Liver (tissue), 9 donors: Measurements from ENCODE around the gene GFY. TPM values are rescaled to one million over a fixed set of nuclear protein-coding genes. Genes with fewer than 3 reads are reported as not detected.

Experiments
- DNase-seq: peaks from one replicate; pipeline ENCODE4 v3.0.0-alpha.2; 2017; ENCODE audit warnings: low spot score
- H3K27ac ChIP-seq, 2 donors: one replicate each; pipeline ENCODE4 v1.7.0; 2013; ENCODE audit warnings: inconsistent platforms in 2 of 2, low read length in 2 of 2, control low read depth in 1 of 2, low read depth in 1 of 2, mild to moderate bottlenecking in 1 of 2
- H3K27me3 ChIP-seq, 4 donors: one replicate each; pipeline versions ENCODE4 v1.6.1 to v1.7.0; 2013; ENCODE audit warnings: low read length in 3 of 4, inconsistent platforms in 1 of 4, mild to moderate bottlenecking in 1 of 4, moderate library complexity in 1 of 4; ENCODE audit not compliant: control insufficient read depth in 4 of 4, insufficient read depth in 4 of 4
- H3K36me3 ChIP-seq, 4 donors: one replicate each; pipeline versions ENCODE4 v1.6.1 to v1.7.0; 2013; ENCODE audit warnings: low read length in 3 of 4, mild to moderate bottlenecking in 3 of 4, low read depth in 1 of 4, moderate library complexity in 1 of 4; ENCODE audit not compliant: control insufficient read depth in 4 of 4, insufficient read depth in 3 of 4
- H3K4me1 ChIP-seq, 4 donors: one replicate each; pipeline versions ENCODE4 v1.6.1 to v1.7.0; 2013; ENCODE audit warnings: low read length in 3 of 4, mild to moderate bottlenecking in 3 of 4, moderate library complexity in 1 of 4; ENCODE audit not compliant: control insufficient read depth in 4 of 4, insufficient read depth in 4 of 4
- H3K4me3 ChIP-seq, 3 donors: one replicate each; pipeline versions ENCODE4 v1.6.1 to v1.7.0; 2013; ENCODE audit warnings: low read length in 3 of 3, control low read depth in 1 of 3, low read depth in 1 of 3, mild to moderate bottlenecking in 1 of 3
- H3K9ac ChIP-seq, 2 donors: one replicate each; pipeline ENCODE4 v1.7.0; 2013; ENCODE audit warnings: low read length in 2 of 2, mild to moderate bottlenecking in 2 of 2, moderate library complexity in 2 of 2, control low read depth in 1 of 2, low read depth in 1 of 2
- H3K9me3 ChIP-seq, 4 donors: one replicate each; pipeline versions ENCODE4 v1.6.1 to v1.7.0; 2013; ENCODE audit warnings: low read length in 3 of 4; ENCODE audit not compliant: control insufficient read depth in 4 of 4
- FOXA1 ChIP-seq: IDR thresholded peaks from 2 replicates; pipeline ENCODE4 v1.6.1; 2016; ENCODE audit warnings: antibody characterized with exemption
- FOXA2 ChIP-seq: IDR thresholded peaks from 2 replicates; pipeline ENCODE4 v1.6.1; 2016; ENCODE audit warnings: antibody characterized with exemption
- GABPA ChIP-seq, 2 donors: IDR thresholded peaks in 1 of 2; conservative IDR thresholded peaks in 1 of 2; 2 replicates each; pipeline ENCODE4 v1.6.1; 2016; ENCODE audit warnings: antibody characterized with exemption in 2 of 2, mild to moderate bottlenecking in 1 of 2, moderate library complexity in 1 of 2
- HNF4A ChIP-seq, 2 donors: conservative IDR thresholded peaks; 2 replicates each; pipeline ENCODE4 v1.6.1; 2016; ENCODE audit warnings: antibody characterized with exemption in 2 of 2, mild to moderate bottlenecking in 2 of 2
- HNF4G ChIP-seq: IDR thresholded peaks from 2 replicates; pipeline ENCODE4 v1.6.1; 2016; ENCODE audit warnings: antibody characterized with exemption
- JUND ChIP-seq, 2 donors: IDR thresholded peaks; 2 replicates each; pipeline ENCODE4 v1.6.1; 2016; ENCODE audit warnings: antibody characterized with exemption in 2 of 2
- NR2F2 ChIP-seq: IDR thresholded peaks from 2 replicates; pipeline ENCODE4 v1.6.1; 2016; ENCODE audit warnings: antibody characterized with exemption
- RAD21 ChIP-seq, 2 donors: IDR thresholded peaks; 2 replicates each; pipeline ENCODE4 v1.6.1; 2016; ENCODE audit warnings: antibody characterized with exemption in 2 of 2, mild to moderate bottlenecking in 2 of 2
- RXRA ChIP-seq, 2 donors: IDR thresholded peaks; 2 replicates each; pipeline ENCODE4 v1.6.1; 2017 to 2018; ENCODE audit warnings: antibody characterized with exemption in 2 of 2, mild to moderate bottlenecking in 1 of 2
- SP1 ChIP-seq: IDR thresholded peaks from 2 replicates; pipeline ENCODE4 v1.6.1; 2018; ENCODE audit warnings: antibody characterized with exemption, mild to moderate bottlenecking
- TAF1 ChIP-seq: conservative IDR thresholded peaks from 2 replicates; pipeline ENCODE4 v1.6.1; 2016; ENCODE audit warnings: antibody characterized with exemption, mild to moderate bottlenecking
- WGBS: extraction: QIAGEN DNeasy Blood & Tissue Kit; methylation state at CpG from one replicate; pipeline ENCODE4 v1.1.7; 2013; 5-methylcytosine and 5-hydroxymethylcytosine counted together
- polyA plus RNA-seq, 2 donors: library from polyadenylated mRNA; stranded (reverse) in 1 of 2; unstranded in 1 of 2; fragments of 200-250 nt in 1 of 2; fragments of >200 nt in 1 of 2; fragmentation: Nextera tagmentation in 1 of 2; extraction: Ambion mirVana in 1 of 2; gene quantifications; one replicate each; pipeline versions ENCODE4 v1.2.1 to v1.2.3, GENCODE V29; 2013 to 2015
- total RNA-seq, 2 donors: library from RNA; depleted of rRNA; stranded (reverse); fragments of >200 nt; gene quantifications; one replicate each; pipeline ENCODE4 v1.2.3, GENCODE V29; 2014
- TF ChIP-seq, protein P1 (sequence below): IDR thresholded peaks from 2 replicates; pipeline ENCODE4 v1.6.1; 2016; ENCODE audit warnings: antibody characterized with exemption, mild to moderate bottlenecking
- TF ChIP-seq, protein P2 (sequence below): IDR thresholded peaks from 2 replicates; pipeline ENCODE4 v1.6.1; 2016; ENCODE audit warnings: antibody characterized with exemption
- TF ChIP-seq, protein P3 (sequence below): IDR thresholded peaks from 2 replicates; pipeline ENCODE4 v1.6.1; 2016; ENCODE audit warnings: antibody characterized with exemption
- TF ChIP-seq, protein P4 (sequence below): fragments of 150-350 bp; IDR thresholded peaks from 2 replicates; pipeline ENCODE4 v1.5.1; 2017; ENCODE audit warnings: improper control_type of control experiment, low read depth, low read length; ENCODE audit not compliant: missing input control
- donor health status: healthy.
- donor health status: healthy.
- donor health status: healthy.
- donor health status: healthy.
- donor health status: healthy.

GFY gene
- total and polyA plus RNA-seq, 4 donors: not detected

DNA sequence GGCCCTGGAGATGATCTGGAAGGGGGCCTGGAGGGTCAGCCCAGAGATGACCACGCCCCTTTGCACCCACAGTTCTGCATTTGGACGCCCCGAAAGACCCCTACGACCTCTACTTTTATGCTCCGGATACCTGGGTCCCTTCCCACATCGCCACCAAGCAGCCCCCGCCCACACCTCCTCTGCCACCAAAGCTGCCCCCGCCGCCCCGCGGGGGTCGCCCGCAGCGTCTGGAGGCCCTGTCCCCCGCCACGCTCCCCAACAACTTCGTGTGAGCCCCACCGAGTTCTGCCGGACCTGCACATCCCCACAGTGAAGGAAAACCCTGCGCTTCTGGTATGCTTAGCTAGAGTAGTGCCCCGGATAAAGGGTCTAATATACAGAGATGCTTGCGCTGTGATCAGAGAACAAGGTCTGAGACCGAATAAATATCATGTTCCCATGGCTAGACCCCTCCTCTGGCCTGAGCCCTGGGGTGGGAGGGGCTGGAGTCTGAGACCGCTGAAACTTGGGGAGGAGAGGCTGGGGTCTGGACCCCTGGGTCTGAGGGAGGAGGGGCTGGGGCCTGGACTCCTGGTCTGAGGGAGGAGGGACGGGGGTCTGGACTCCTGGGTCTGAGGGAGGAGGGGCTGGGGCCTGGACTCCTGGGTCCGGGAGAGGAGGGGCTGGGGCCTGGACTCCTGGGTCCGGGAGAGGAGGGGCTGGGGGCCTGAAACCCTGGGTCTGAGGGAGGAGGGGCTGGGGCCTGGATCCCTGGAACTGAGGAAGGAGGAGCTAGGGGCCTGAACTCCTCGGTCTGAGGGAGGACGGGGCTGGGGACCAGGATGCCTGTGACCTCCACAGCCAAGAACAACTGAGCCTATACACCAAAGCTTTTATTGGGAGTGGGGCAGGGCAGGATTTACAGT, 3.6 kb downstream of the GFY start:
- H3K9ac ChIP-seq: no peak overlapping the region
- no peak overlapping the region for H3K4me3 ChIP-seq
- no peak for DNase-seq

DNA sequence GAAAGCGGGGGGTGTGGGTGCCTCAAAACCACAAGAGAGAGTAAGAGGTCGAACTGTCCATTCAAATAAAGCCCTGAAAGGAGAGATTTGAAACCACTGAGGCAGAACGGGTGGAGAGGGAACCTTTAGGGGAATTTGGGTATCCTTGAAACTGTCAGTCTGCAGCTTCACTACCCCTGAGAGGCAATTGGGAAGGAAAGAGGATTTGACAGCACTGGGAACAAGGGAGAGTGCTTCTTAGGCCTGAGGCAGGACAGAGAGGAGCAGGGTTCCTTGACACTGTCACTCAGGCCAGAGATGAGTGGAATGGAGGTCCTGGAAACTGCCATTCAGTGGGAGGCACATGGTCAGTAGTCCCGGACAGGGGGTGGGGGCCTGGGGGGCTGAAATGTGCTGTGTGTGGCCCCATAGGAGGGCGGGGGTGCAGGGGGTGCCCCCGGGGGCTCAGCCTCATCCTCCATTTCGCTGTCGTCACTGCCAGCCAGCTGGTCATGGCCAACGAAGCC, 5.0 kb downstream of the GFY start:
- Histone ChIP-seq H3K27ac (no peak overlapping the region), H3K4me1 (peaks cover 0 to 2% (median 0%) of the 10 kb centered on the region in 4 donors), H3K27me3 (peaks cover 0 to 22% (median 19%) of the 10 kb centered on the region in 4 donors), H3K36me3 (no peaks in the 10 kb centered on the region), H3K9ac (no peak overlapping the region), H3K4me3 (no peak overlapping the region), H3K9me3 (peaks cover 0 to 2% (median 0%) of the 10 kb centered on the region in 4 donors)
- TF ChIP-seq HNF4G (no peak), FOXA2 (no peak), GABPA (IDR thresholded peaks at IDR 0.05 in 1 of 2, conservative IDR thresholded peaks at IDR 0.05 in 1 of 2) (no peak), TAF1 (no peak), JUND (IDR thresholded peaks at IDR 0.05) (no peak), RAD21 (IDR thresholded peaks at IDR 0.05) (no peak), FOXA1 (no peak), NR2F2 (no peak), RXRA (IDR thresholded peaks at IDR 0.05) (no peak), SP1 (no peak)
- TF ChIP-seq, protein P1, sequence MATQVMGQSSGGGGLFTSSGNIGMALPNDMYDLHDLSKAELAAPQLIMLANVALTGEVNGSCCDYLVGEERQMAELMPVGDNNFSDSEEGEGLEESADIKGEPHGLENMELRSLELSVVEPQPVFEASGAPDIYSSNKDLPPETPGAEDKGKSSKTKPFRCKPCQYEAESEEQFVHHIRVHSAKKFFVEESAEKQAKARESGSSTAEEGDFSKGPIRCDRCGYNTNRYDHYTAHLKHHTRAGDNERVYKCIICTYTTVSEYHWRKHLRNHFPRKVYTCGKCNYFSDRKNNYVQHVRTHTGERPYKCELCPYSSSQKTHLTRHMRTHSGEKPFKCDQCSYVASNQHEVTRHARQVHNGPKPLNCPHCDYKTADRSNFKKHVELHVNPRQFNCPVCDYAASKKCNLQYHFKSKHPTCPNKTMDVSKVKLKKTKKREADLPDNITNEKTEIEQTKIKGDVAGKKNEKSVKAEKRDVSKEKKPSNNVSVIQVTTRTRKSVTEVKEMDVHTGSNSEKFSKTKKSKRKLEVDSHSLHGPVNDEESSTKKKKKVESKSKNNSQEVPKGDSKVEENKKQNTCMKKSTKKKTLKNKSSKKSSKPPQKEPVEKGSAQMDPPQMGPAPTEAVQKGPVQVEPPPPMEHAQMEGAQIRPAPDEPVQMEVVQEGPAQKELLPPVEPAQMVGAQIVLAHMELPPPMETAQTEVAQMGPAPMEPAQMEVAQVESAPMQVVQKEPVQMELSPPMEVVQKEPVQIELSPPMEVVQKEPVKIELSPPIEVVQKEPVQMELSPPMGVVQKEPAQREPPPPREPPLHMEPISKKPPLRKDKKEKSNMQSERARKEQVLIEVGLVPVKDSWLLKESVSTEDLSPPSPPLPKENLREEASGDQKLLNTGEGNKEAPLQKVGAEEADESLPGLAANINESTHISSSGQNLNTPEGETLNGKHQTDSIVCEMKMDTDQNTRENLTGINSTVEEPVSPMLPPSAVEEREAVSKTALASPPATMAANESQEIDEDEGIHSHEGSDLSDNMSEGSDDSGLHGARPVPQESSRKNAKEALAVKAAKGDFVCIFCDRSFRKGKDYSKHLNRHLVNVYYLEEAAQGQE: no peak
- TF ChIP-seq, protein P2, sequence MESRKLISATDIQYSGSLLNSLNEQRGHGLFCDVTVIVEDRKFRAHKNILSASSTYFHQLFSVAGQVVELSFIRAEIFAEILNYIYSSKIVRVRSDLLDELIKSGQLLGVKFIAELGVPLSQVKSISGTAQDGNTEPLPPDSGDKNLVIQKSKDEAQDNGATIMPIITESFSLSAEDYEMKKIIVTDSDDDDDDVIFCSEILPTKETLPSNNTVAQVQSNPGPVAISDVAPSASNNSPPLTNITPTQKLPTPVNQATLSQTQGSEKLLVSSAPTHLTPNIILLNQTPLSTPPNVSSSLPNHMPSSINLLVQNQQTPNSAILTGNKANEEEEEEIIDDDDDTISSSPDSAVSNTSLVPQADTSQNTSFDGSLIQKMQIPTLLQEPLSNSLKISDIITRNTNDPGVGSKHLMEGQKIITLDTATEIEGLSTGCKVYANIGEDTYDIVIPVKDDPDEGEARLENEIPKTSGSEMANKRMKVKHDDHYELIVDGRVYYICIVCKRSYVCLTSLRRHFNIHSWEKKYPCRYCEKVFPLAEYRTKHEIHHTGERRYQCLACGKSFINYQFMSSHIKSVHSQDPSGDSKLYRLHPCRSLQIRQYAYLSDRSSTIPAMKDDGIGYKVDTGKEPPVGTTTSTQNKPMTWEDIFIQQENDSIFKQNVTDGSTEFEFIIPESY: no peak
- 62% methylated on average over 9 of the region's 9 CpGs for WGBS
- no peak for DNase-seq

More for the DNA sequence above, 3.6 kb downstream of the GFY start:
- Histone ChIP-seq H3K4me1 (peaks cover 0 to 2% (median 0%) of the 10 kb centered on the region in 4 donors), H3K9me3 (peaks cover 0 to 2% (median 0%) of the 10 kb centered on the region in 4 donors), H3K27me3 (peaks cover 0 to 22% (median 19%) of the 10 kb centered on the region in 4 donors), H3K36me3 (no peaks in the 10 kb centered on the region), H3K27ac (no peak overlapping the region)
- TF ChIP-seq, protein P3, sequence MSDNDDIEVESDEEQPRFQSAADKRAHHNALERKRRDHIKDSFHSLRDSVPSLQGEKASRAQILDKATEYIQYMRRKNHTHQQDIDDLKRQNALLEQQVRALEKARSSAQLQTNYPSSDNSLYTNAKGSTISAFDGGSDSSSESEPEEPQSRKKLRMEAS: no peak
- TF ChIP-seq HNF4G (no peak), SP1 (no peak), RAD21 (IDR thresholded peaks at IDR 0.05) (no peak), FOXA1 (no peak), TAF1 (no peak), NR2F2 (no peak), RXRA (IDR thresholded peaks at IDR 0.05) (no peak), HNF4A (conservative IDR thresholded peaks at IDR 0.05) (no peak)
- TF ChIP-seq, protein P4, sequence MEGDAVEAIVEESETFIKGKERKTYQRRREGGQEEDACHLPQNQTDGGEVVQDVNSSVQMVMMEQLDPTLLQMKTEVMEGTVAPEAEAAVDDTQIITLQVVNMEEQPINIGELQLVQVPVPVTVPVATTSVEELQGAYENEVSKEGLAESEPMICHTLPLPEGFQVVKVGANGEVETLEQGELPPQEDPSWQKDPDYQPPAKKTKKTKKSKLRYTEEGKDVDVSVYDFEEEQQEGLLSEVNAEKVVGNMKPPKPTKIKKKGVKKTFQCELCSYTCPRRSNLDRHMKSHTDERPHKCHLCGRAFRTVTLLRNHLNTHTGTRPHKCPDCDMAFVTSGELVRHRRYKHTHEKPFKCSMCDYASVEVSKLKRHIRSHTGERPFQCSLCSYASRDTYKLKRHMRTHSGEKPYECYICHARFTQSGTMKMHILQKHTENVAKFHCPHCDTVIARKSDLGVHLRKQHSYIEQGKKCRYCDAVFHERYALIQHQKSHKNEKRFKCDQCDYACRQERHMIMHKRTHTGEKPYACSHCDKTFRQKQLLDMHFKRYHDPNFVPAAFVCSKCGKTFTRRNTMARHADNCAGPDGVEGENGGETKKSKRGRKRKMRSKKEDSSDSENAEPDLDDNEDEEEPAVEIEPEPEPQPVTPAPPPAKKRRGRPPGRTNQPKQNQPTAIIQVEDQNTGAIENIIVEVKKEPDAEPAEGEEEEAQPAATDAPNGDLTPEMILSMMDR: no peak
- 12% methylated on average over 29 of the region's 29 CpGs for WGBS
